ENCODE measurements around the gene HIP1R. TPM values are rescaled to one million over a fixed set of nuclear protein-coding genes. Genes with fewer than 3 reads are reported as not detected.

Gene HIP1R
- total and polyA plus RNA-seq, 2 of the 4 experiments (the other 2 are of a cell fraction) = 13.8 to 18.5 TPM

DNA sequence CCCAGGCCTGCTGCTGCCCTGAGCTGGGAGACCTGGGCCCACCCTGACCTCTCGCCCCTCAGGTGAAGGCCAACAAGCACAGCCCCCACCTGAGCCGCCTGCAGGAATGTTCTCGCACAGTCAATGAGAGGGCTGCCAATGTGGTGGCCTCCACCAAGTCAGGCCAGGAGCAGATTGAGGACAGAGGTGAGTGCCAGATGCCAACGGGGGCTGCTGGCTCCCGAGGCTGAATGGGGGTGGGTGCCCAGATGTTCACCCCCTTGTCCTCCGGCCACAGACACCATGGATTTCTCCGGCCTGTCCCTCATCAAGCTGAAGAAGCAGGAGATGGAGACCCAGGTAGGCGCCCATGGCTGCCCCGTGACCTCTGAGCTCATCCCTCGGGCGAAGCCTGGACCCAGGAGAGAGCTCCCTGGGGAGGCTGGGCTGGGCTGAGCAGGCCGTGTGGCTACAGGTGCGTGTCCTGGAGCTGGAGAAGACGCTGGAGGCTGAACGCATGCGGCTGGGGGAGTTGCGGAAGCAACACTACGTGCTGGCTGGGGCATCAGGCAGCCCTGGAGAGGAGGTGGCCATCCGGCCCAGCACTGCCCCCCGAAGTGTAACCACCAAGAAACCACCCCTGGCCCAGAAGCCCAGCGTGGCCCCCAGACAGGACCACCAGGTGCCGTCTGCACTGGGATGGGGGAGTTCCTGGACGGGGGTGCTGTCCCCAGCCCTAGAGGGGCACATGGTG lies 25.8 kb downstream of the HIP1R start:
- peak overlapping the region; percentile 83 for H2AK9ac ChIP-seq (replicated peaks; ENCODE audit: low read depth, low read length, poor library complexity)
- ChIA-PET CTCF (interaction anchor here (0.6 to 1.8 kb wide), 7 partner anchors 67 to 665 kb away, joined by 3 to 5 read pairs (median 4); no protein-coding TSS in a partner anchor), POLR2A (ENCODE audit: unreplicated experiment) (no interaction called here)
- H3K4me3 ChIP-seq (ENCODE audit: insufficient read depth, low read depth, low read length) = no peak overlapping the region
- no TSS peak for BruUV-seq (replicated peaks)
- H2BK120ac ChIP-seq (ENCODE audit: low read depth, low read length) = no peak overlapping the region
- peaks cover 26% of the 10 kb centered on the region for H3K36me3 ChIP-seq (ENCODE audit: control insufficient read depth, insufficient read depth, low read length)
- H3K27ac ChIP-seq (ENCODE audit: insufficient read depth, low read length) = no peak overlapping the region
- H2AFZ ChIP-seq (replicated peaks; ENCODE audit: low read length, poor library complexity) = peak overlapping the region; percentile 28
- H3K9me3 ChIP-seq (ENCODE audit: control insufficient read depth, insufficient read depth, low read length) = no peaks in the 10 kb centered on the region
- in situ Hi-C loops (cut with MboI; ENCODE audit: low sequenced_read_pairs) = no loop called here
- TF ChIP-seq, protein P1, sequence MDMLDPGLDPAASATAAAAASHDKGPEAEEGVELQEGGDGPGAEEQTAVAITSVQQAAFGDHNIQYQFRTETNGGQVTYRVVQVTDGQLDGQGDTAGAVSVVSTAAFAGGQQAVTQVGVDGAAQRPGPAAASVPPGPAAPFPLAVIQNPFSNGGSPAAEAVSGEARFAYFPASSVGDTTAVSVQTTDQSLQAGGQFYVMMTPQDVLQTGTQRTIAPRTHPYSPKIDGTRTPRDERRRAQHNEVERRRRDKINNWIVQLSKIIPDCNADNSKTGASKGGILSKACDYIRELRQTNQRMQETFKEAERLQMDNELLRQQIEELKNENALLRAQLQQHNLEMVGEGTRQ (IDR thresholded peaks at IDR 0.05; ENCODE audit: low read depth, low read length) = no peak
- TF ChIP-seq RCOR1 (IDR thresholded peaks at IDR 0.05; ENCODE audit: insufficient replicate concordance, low read length) (no peak), MAFK (IDR thresholded peaks at IDR 0.05; ENCODE audit: low read depth, low read length) (no peak)
- TF ChIP-seq, protein P2, sequence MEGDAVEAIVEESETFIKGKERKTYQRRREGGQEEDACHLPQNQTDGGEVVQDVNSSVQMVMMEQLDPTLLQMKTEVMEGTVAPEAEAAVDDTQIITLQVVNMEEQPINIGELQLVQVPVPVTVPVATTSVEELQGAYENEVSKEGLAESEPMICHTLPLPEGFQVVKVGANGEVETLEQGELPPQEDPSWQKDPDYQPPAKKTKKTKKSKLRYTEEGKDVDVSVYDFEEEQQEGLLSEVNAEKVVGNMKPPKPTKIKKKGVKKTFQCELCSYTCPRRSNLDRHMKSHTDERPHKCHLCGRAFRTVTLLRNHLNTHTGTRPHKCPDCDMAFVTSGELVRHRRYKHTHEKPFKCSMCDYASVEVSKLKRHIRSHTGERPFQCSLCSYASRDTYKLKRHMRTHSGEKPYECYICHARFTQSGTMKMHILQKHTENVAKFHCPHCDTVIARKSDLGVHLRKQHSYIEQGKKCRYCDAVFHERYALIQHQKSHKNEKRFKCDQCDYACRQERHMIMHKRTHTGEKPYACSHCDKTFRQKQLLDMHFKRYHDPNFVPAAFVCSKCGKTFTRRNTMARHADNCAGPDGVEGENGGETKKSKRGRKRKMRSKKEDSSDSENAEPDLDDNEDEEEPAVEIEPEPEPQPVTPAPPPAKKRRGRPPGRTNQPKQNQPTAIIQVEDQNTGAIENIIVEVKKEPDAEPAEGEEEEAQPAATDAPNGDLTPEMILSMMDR (conservative IDR thresholded peaks at IDR 0.05; ENCODE audit: low read depth, low read length) = no peak
- TF ChIP-seq, protein P3, sequence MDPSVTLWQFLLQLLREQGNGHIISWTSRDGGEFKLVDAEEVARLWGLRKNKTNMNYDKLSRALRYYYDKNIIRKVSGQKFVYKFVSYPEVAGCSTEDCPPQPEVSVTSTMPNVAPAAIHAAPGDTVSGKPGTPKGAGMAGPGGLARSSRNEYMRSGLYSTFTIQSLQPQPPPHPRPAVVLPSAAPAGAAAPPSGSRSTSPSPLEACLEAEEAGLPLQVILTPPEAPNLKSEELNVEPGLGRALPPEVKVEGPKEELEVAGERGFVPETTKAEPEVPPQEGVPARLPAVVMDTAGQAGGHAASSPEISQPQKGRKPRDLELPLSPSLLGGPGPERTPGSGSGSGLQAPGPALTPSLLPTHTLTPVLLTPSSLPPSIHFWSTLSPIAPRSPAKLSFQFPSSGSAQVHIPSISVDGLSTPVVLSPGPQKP (IDR thresholded peaks at IDR 0.05; ENCODE audit: borderline replicate concordance, low read depth, low read length) = no peak
- H4K91ac ChIP-seq (ENCODE audit: insufficient read depth, low read depth, low read length) = no peak overlapping the region
- H3K9me1 ChIP-seq (ENCODE audit: insufficient read depth, low read length) = 0 out of 2 replicates have a peak, but pooled peaks cover 6% of the 10 kb centered on the region
- DNase-seq (no peak), ATAC-seq (ENCODE audit: low read depth) (no peak)
- no peaks in the 10 kb centered on the region for H3K27me3 ChIP-seq (ENCODE audit: control insufficient read depth, insufficient read depth, low read length)
- H3K79me1 ChIP-seq (ENCODE audit: low read depth in 1 of 2, low read length in 2 of 2) = peaks cover 8 to 18% of the 10 kb centered on the region in 2 experiments; a peak in 3 of 4 replicates
- H2AK5ac ChIP-seq (ENCODE audit: low read depth, low read length) = no peak overlapping the region
- H3K23ac ChIP-seq (ENCODE audit: low read depth, low read length) = no peak overlapping the region
- no peak overlapping the region for H2BK5ac ChIP-seq (ENCODE audit: low read depth, low read length, poor library complexity, severe bottlenecking)
- H2BK15ac ChIP-seq (ENCODE audit: low read depth, low read length) = no peak overlapping the region
- no peak overlapping the region for H3K18ac ChIP-seq (ENCODE audit: low read depth, low read length)
- H3K9ac ChIP-seq (ENCODE audit: low read depth, low read length) = no peak overlapping the region
- dilution Hi-C loops (cut with HindIII; ENCODE audit: low sequenced_read_pairs, unreplicated experiment) = no loop called here
- no peak overlapping the region for H3K4me2 ChIP-seq (ENCODE audit: low read depth, low read length)
- no peak overlapping the region for H4K5ac ChIP-seq (ENCODE audit: low read depth, low read length)
- no peak overlapping the region for H3K56ac ChIP-seq (ENCODE audit: extremely low read depth, insufficient read depth, low read length)
- 92% methylated on average over 8 of the region's 23 CpGs; no CpG with 5 or more reads in 1 of the 2 experiments for WGBS, 2 experiments (ENCODE audit: extremely low coverage in 2 of 2, insufficient read length in 1 of 2)
- no peak overlapping the region for H3K4ac ChIP-seq (ENCODE audit: low read depth, low read length)
- intact Hi-C loops (cut with micrococcal nuclease) = loop anchor here (1.0 to 5.0 kb wide), 4 partner anchors 69 to 377 kb away; no protein-coding TSS in a partner anchor
- H2BK20ac ChIP-seq (ENCODE audit: low read depth, low read length) = no peak overlapping the region
- H3K14ac ChIP-seq (replicated peaks; ENCODE audit: low read depth, low read length) = no peak overlapping the region
- H4K8ac ChIP-seq (ENCODE audit: low read depth in 2 of 2, low read length in 2 of 2) = no peak overlapping the region
- peaks cover 30% of the 10 kb centered on the region for H4K20me1 ChIP-seq (ENCODE audit: insufficient read depth, low read length)
- H3K4me1 ChIP-seq (ENCODE audit: control insufficient read depth, insufficient read depth, low read length) = peaks cover 3% of the 10 kb centered on the region; the same call in 1 of the 2 replicates

All from IMR-90 (cell line).